SK-N-SH treated with all-trans-retinoic acid at 6 μM for 48 hours (cell line): ENCODE data around the gene RAPSN.

ENCODE experiments used
- ARNTL ChIP-seq: fragments of 450-650 bp; formaldehyde crosslinking; IDR thresholded peaks from 2 replicates; pipeline ENCODE4 v1.5.0; 2020; ENCODE audit warnings: low read depth, mild to moderate bottlenecking, moderate library complexity, borderline replicate concordance
- CREB5 ChIP-seq: fragments of 250-450 bp; sonication (Bioruptor Pico); IDR thresholded peaks from 2 replicates; pipeline ENCODE4 v1.5.1; 2020; ENCODE audit warnings: low read depth, mild to moderate bottlenecking, moderate library complexity
- GLIS3 ChIP-seq: fragments of 250-450 bp; sonication (Bioruptor Pico); IDR thresholded peaks from 2 replicates; pipeline ENCODE4 v1.5.0; 2020; ENCODE audit warnings: mild to moderate bottlenecking, moderate library complexity
- ISL1 ChIP-seq: fragments of 250-450 bp; sonication (Bioruptor Pico); IDR thresholded peaks from 2 replicates; pipeline ENCODE4 v2.1.2; 2022; ENCODE audit warnings: mild to moderate bottlenecking, moderate library complexity
- PATZ1 ChIP-seq: fragments of 250-450 bp; sonication (Bioruptor Pico); IDR thresholded peaks from 2 replicates; pipeline ENCODE4 v1.8.0; 2020; ENCODE audit warnings: mild to moderate bottlenecking, moderate library complexity, borderline replicate concordance
- RARB ChIP-seq: fragments of 250-450 bp; sonication (Bioruptor Pico); IDR thresholded peaks from 2 replicates; pipeline ENCODE4 v1.8.0; 2021; ENCODE audit warnings: mild to moderate bottlenecking, moderate library complexity
- TOX ChIP-seq: fragments of 250-450 bp; sonication (Bioruptor Pico); IDR thresholded peaks from 2 replicates; pipeline ENCODE4 v1.8.0; 2021; ENCODE audit warnings: mild to moderate bottlenecking, moderate library complexity, borderline replicate concordance
- TSHZ2 ChIP-seq: fragments of 250-450 bp; sonication (Bioruptor Pico); IDR thresholded peaks from 2 replicates; pipeline ENCODE4 v1.5.0; 2020; ENCODE audit warnings: mild to moderate bottlenecking, moderate library complexity
- ZFP30 ChIP-seq: fragments of 450-650 bp; formaldehyde crosslinking; IDR thresholded peaks from 2 replicates; pipeline ENCODE4 v1.5.0; 2022; ENCODE audit warnings: mild to moderate bottlenecking, moderate library complexity
- ZNF70 ChIP-seq: fragments of 450-650 bp; formaldehyde crosslinking; IDR thresholded peaks from 2 replicates; pipeline ENCODE4 v1.5.0; 2020; ENCODE audit warnings: mild to moderate bottlenecking, moderate library complexity
- ZNF8 ChIP-seq: fragments of 450-650 bp; formaldehyde crosslinking; IDR thresholded peaks from 2 replicates; pipeline ENCODE4 v1.5.0; 2020; ENCODE audit warnings: mild to moderate bottlenecking, moderate library complexity

GRCh38 chr11:47391711-47392432 is 57.1 kb downstream of the RAPSN start:
- TF ChIP-seq GLIS3 (CRISPR knock-in tag), result no peak
- TF ChIP-seq TSHZ2, result no peak
- no peak for TF ChIP-seq ZFP30 (CRISPR knock-in tag)
- TF ChIP-seq ZNF70, result no peak
- no peak for TF ChIP-seq RARB
- TF ChIP-seq CREB5, result no peak
- TF ChIP-seq ARNTL, result no peak
- no peak for TF ChIP-seq ISL1 (CRISPR knock-in tag)
- TF ChIP-seq PATZ1, result no peak
- no peak for TF ChIP-seq ZNF8 (CRISPR knock-in tag)
- TF ChIP-seq TOX (CRISPR knock-in tag), result no peak
